ENCODE data around the gene ZCCHC2. TPM values are rescaled to one million over a fixed set of nuclear protein-coding genes. Genes with fewer than 3 reads are reported as not detected.

The ZCCHC2 gene
- total RNA-seq, 4 donors from 2014 or later = 16.8 to 30.8 (median 22.7) TPM

GRCh38 chr18:62518460-62519375, 4.1 kb upstream of the ZCCHC2 start:
- Histone ChIP-seq H3K4me1 (peaks cover 0 to 18% (median 0%) of the 10 kb centered on the region in 3 donors), H3K27me3 (no peaks in the 10 kb centered on the region), H3K9me3 (peaks cover 0 to 18% (median 0%) of the 10 kb centered on the region in 3 donors), H3K36me3 (no peaks in the 10 kb centered on the region), H3K4me3 (no peak overlapping the region), H3K27ac (no peak overlapping the region)
- no peak for ATAC-seq
- 84 to 96% methylated on average over 7 to 8 of the region's 9 CpGs for WGBS, 2 donors (ENCODE audit: low coverage in 1 of 2)
- TF ChIP-seq POLR2AphosphoS5 (IDR thresholded peaks at IDR 0.05) (no peak), EP300 (IDR thresholded peaks at IDR 0.05) (no peak), CTCF (IDR thresholded peaks at IDR 0.05) (no peak), POLR2A (IDR thresholded peaks at IDR 0.05) (no peak)

- peaks cover 0 to 18% (median 0%) of the 10 kb centered on the region in 3 donors for H3K4me1 ChIP-seq
- TF ChIP-seq CTCF (IDR thresholded peaks at IDR 0.05) (no peak), POLR2A (IDR thresholded peaks at IDR 0.05) (no peak), EP300 (IDR thresholded peaks at IDR 0.05) (no peak), POLR2AphosphoS5 (IDR thresholded peaks at IDR 0.05) (no peak)
- no peaks in the 10 kb centered on the region for H3K27me3 ChIP-seq
- ATAC-seq = no peak
- peaks cover 0 to 9% (median 0%) of the 10 kb centered on the region in 3 donors for H3K9me3 ChIP-seq
- no peak overlapping the region for H3K4me3 ChIP-seq
- H3K27ac ChIP-seq = no peak overlapping the region
- WGBS, 2 donors (ENCODE audit: low coverage in 1 of 2) = 88 to 91% methylated on average over 1 of the region's 1 CpG
- no peaks in the 10 kb centered on the region for H3K36me3 ChIP-seq
Observed at GRCh38 chr18:62519684-62520083, 3.1 kb upstream of the ZCCHC2 start.

GRCh38 chr18:62521082-62521481, 1.7 kb upstream of the ZCCHC2 start:
- ATAC-seq = no peak
- H3K27ac ChIP-seq = no peak overlapping the region
- WGBS, 2 donors (ENCODE audit: low coverage in 1 of 2) = 74 to 91% methylated on average over 2 to 4 of the region's 4 CpGs
- no peaks in the 10 kb centered on the region for H3K36me3 ChIP-seq
- no peaks in the 10 kb centered on the region for H3K9me3 ChIP-seq
- H3K4me3 ChIP-seq = peak overlapping the region in 1 of 2 donors; percentile 98
- H3K4me1 ChIP-seq = peaks cover 0 to 30% (median 7%) of the 10 kb centered on the region in 3 donors
- no peaks in the 10 kb centered on the region for H3K27me3 ChIP-seq
- TF ChIP-seq POLR2AphosphoS5 (IDR thresholded peaks at IDR 0.05) = no peak

GRCh38 chr18:62521593-62521992, 1.2 kb upstream of the ZCCHC2 start:
- TF ChIP-seq POLR2AphosphoS5 (IDR thresholded peaks at IDR 0.05) (no peak), POLR2A (IDR thresholded peaks at IDR 0.05) (no peak), EP300 (IDR thresholded peaks at IDR 0.05) (no peak), CTCF (IDR thresholded peaks at IDR 0.05) (no peak)
- Histone ChIP-seq H3K9me3 (no peaks in the 10 kb centered on the region), H3K27me3 (no peaks in the 10 kb centered on the region), H3K4me3 (peak overlapping the region in 1 of 2 donors; percentile 98), H3K36me3 (no peaks in the 10 kb centered on the region), H3K4me1 (peaks cover 0 to 31% (median 7%) of the 10 kb centered on the region in 3 donors), H3K27ac (no peak overlapping the region)
- 39 to 81% methylated on average over 2 of the region's 2 CpGs for WGBS, 2 donors (ENCODE audit: low coverage in 1 of 2)
- ATAC-seq = no peak

- peak in 1 of 4 experiments; percentile 11 for TF ChIP-seq CTCF (IDR thresholded peaks at IDR 0.05)
- no peak for TF ChIP-seq POLR2AphosphoS5 (IDR thresholded peaks at IDR 0.05)
- TF ChIP-seq EP300 (IDR thresholded peaks at IDR 0.05) = no peak
- no peak for TF ChIP-seq POLR2A (IDR thresholded peaks at IDR 0.05)
- no peaks in the 10 kb centered on the region for H3K27me3 ChIP-seq
- peak overlapping the region; percentile 72 to 98 for H3K4me3 ChIP-seq
- peak overlapping the region; percentile 65 to 100 (median 96) for H3K27ac ChIP-seq
- WGBS, 2 donors (ENCODE audit: low coverage in 1 of 2) = 0% methylated on average over 1 to 3 of the region's 32 CpGs
- H3K9me3 ChIP-seq = no peaks in the 10 kb centered on the region
- peak; percentile 0 for ATAC-seq
- peaks cover 0 to 34% (median 8%) of the 10 kb centered on the region in 3 donors for H3K4me1 ChIP-seq
- no peaks in the 10 kb centered on the region for H3K36me3 ChIP-seq
Observed at GRCh38 chr18:62522178-62522503, 684 bp upstream of the ZCCHC2 start.
